Left ventricle myocardium inferior (tissue), 1 donor: Measurements from ENCODE around the gene CTXN1. TPM values are rescaled to one million over a fixed set of nuclear protein-coding genes. Genes with fewer than 3 reads are reported as not detected.

Experiments
- DNase-seq: peaks from one replicate; pipeline ENCODE4 v3.0.0-alpha.2; 2020
- H3K27ac ChIP-seq: fragments of 200-600 bp; replicated peaks from 2 replicates; pipeline ENCODE4 v1.8.0; 2021
- H3K27me3 ChIP-seq: fragments of 200-600 bp; 2 replicates; pipeline ENCODE4 v1.8.0; 2021; ENCODE audit warnings: low read depth
- H3K36me3 ChIP-seq: fragments of 200-600 bp; 2 replicates; pipeline ENCODE4 v1.8.0; 2021
- H3K4me1 ChIP-seq: fragments of 200-600 bp; 2 replicates; pipeline ENCODE4 v1.8.0; 2021
- H3K4me3 ChIP-seq: fragments of 200-600 bp; 2 replicates; pipeline ENCODE4 v1.8.0; 2021; ENCODE audit warnings: mild to moderate bottlenecking, moderate library complexity
- H3K9me3 ChIP-seq: fragments of 200-600 bp; replicated peaks from 2 replicates; pipeline ENCODE4 v1.8.0; 2021
- CTCF ChIP-seq: fragments of 200-600 bp; IDR thresholded peaks from 2 replicates; pipeline ENCODE4 v1.8.0; 2021; ENCODE audit warnings: antibody characterized with exemption, mild to moderate bottlenecking, borderline replicate concordance
- intact Hi-C: fragments of 100-400 bp; cut with micrococcal nuclease; formaldehyde crosslinking; loops from one replicate; pipeline ENCODE4 v1.11.0; 2022
- total RNA-seq: library from RNA; stranded (reverse); fragmentation: NEBNext Ultra II Directional; extraction: Animal tissue kit (Norgen Biotek cat#: 25700); gene quantifications from one replicate; pipeline ENCODE4 v1.2.1, GENCODE V29; 2021
- donor health status: DM: no; HTN: yes; CAD: no; lungs with severe emphysema.

Gene CTXN1
- total RNA-seq, 1 donor from 2014 or later: 0.22 TPM

DNA sequence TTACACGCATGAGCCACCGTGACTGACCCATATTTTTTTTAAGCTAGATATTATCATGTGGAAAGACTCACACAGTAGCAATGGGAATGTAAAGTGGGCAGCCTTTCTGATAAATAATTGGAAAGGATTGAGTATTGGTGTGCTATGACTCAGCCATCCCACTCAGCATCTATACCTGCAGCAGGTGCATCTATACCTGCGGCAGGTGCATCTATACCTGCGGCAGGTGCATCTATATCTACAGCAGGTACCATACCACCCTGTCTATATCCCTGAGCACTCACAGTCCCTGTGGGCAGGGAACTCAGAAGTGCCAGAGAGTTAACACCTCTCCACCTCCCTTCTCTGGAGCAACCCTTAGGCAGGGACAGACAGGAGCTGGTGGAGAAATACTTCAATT lies 42.8 kb downstream of the CTXN1 start:
- DNase-seq: no peak
- Histone ChIP-seq H3K9me3 (peaks cover 3% of the 10 kb centered on the region), H3K27ac (no peak overlapping the region), H3K4me3 (no peak overlapping the region), H3K4me1 (peaks cover 1% of the 10 kb centered on the region), H3K36me3 (no peaks in the 10 kb centered on the region), H3K27me3 (peaks cover 16% of the 10 kb centered on the region)
- intact Hi-C loops: no loop called here
- no peak for TF ChIP-seq CTCF

DNA sequence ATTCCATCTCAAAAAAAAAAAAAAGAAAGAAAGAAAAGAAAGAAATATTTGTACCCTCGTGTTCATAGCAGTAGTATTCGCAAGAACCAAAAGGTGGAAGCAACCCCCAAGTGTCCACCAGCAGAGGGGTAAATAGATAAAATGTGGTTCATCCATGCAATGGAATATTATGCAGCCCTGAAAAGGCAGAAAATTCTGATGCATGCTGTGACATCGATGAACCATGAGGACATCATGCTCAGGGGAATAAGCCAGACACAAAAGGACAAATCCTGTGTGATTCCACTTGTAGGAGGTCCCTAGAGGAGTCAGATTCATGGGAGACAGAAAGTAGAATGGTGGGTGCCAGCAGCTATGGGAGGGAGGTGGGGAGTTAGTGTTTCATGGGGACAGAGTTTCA lies 44.0 kb downstream of the CTXN1 start:
- Histone ChIP-seq H3K4me1 (no peaks in the 10 kb centered on the region), H3K27ac (no peak overlapping the region), H3K27me3 (peaks cover 8% of the 10 kb centered on the region), H3K4me3 (no peak overlapping the region), H3K36me3 (no peaks in the 10 kb centered on the region), H3K9me3 (peaks cover 3% of the 10 kb centered on the region)
- TF ChIP-seq CTCF: no peak
- intact Hi-C loops: no loop called here
- no peak for DNase-seq

GRCh38 chr19:7879836-7880235 lies 46.1 kb downstream of the CTXN1 start:
- no peak for DNase-seq
- no peak overlapping the region for H3K27ac ChIP-seq
- H3K4me3 ChIP-seq: no peak overlapping the region
- intact Hi-C loops: no loop called here
- no peaks in the 10 kb centered on the region for H3K4me1 ChIP-seq
- peaks cover 3% of the 10 kb centered on the region for H3K9me3 ChIP-seq
- peaks cover 22% of the 10 kb centered on the region for H3K27me3 ChIP-seq
- no peaks in the 10 kb centered on the region for H3K36me3 ChIP-seq
- TF ChIP-seq CTCF: no peak

GRCh38 chr19:7879111-7879807 lies 46.7 kb downstream of the CTXN1 start:
- intact Hi-C loops: no loop called here
- Histone ChIP-seq H3K27me3 (peaks cover 28% of the 10 kb centered on the region), H3K4me1 (peaks cover 5% of the 10 kb centered on the region), H3K27ac (no peak overlapping the region), H3K36me3 (no peaks in the 10 kb centered on the region), H3K9me3 (peaks cover 3% of the 10 kb centered on the region), H3K4me3 (no peak overlapping the region)
- no peak for TF ChIP-seq CTCF
- no peak for DNase-seq

DNA sequence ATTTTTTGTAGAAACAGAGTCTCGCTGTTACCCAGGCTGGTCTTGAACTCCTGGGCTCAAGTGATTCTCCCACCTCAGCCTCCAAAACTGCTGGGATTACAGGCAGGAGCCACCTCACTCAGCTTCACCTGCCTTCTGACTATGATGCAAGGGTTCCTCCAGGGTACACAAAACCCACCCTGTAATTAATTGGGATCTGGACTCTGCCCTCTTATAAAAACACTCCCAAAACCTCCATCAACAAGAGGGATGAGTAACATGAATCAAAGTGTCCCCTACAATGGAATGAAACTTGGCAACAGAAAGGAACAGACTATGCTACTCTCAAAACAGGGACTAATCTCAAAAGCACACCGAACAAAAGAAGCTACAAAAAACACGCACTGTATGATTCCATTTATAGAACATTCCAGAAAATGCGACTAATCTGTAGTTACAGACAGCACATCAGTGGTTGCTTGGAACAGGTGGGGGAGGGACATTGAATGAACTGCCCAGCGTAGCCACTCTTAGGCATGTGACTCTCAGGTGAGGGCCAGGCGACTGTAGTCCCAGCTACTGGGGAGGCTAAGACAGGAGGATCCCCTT lies 48.6 kb downstream of the CTXN1 start:
- Histone ChIP-seq H3K27me3 (peaks cover 47% of the 10 kb centered on the region), H3K4me1 (peaks cover 16% of the 10 kb centered on the region), H3K36me3 (no peaks in the 10 kb centered on the region), H3K27ac (no peak overlapping the region), H3K4me3 (no peak overlapping the region), H3K9me3 (peaks cover 3% of the 10 kb centered on the region)
- TF ChIP-seq CTCF: no peak
- no peak for DNase-seq
- intact Hi-C loops: no loop called here
